Measurements from ENCODE around the gene CD101. TPM values are rescaled to one million over a fixed set of nuclear protein-coding genes. Genes with fewer than 3 reads are reported as not detected.
A peak's percentile ranks its signal among the peaks of the same experiment; 100 is the strongest.

Gene CD101
- total RNA-seq, 3 donors from 2014 or later (not counting 1 experiment from before 2014, with no cell fraction given), result 0.82 to 3.1 (median 2.5) TPM

DNA sequence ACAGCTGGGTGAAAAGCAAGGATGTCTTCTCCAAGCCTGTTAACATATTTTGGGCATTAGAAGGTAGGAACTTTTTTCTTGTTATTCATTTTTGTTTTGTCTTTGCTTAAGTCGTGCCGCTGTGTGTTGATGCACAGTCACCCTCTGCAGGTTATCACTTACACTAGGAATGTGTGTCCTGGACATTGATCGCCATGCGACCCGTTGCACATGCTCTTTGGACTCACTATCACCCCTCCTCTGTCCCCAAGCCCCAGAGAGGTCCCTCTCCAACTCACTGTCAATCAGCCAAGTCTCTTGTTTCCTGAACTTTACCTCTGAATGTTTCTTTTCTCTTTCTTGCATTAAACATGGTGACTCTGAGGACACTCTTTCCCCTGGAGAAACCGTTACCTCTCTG, 40.0 kb upstream of the CD101 start:
- Mint-ChIP-seq H3K27me3 (ENCODE audit: low read depth in 2 of 2) (peaks cover 0 to 9% of the 10 kb centered on the region in 2 donors), H3K4me1 (no peaks in the 10 kb centered on the region), H3K27ac (no peak overlapping the region), H3K9me3 (no peaks in the 10 kb centered on the region), H3K4me3 (no peak overlapping the region), H3K36me3 (no peaks in the 10 kb centered on the region)
- Histone ChIP-seq H3K27me3 (ENCODE audit: control insufficient read depth, insufficient read depth, low read length) (no peaks in the 10 kb centered on the region), H3K4me1 (ENCODE audit: control insufficient read depth, insufficient read depth, low read length) (peaks cover 9% of the 10 kb centered on the region), H3K36me3 (ENCODE audit: control insufficient read depth, insufficient read depth, low read length) (no peaks in the 10 kb centered on the region), H3K4me3 (ENCODE audit: low read length) (no peak overlapping the region), H3K9me3 (ENCODE audit: control insufficient read depth, insufficient read depth, low read length) (no peaks in the 10 kb centered on the region), H3K27ac (ENCODE audit: low read length) (no peak overlapping the region)
- TF ChIP-seq, protein P1, sequence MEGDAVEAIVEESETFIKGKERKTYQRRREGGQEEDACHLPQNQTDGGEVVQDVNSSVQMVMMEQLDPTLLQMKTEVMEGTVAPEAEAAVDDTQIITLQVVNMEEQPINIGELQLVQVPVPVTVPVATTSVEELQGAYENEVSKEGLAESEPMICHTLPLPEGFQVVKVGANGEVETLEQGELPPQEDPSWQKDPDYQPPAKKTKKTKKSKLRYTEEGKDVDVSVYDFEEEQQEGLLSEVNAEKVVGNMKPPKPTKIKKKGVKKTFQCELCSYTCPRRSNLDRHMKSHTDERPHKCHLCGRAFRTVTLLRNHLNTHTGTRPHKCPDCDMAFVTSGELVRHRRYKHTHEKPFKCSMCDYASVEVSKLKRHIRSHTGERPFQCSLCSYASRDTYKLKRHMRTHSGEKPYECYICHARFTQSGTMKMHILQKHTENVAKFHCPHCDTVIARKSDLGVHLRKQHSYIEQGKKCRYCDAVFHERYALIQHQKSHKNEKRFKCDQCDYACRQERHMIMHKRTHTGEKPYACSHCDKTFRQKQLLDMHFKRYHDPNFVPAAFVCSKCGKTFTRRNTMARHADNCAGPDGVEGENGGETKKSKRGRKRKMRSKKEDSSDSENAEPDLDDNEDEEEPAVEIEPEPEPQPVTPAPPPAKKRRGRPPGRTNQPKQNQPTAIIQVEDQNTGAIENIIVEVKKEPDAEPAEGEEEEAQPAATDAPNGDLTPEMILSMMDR (IDR thresholded peaks at IDR 0.05), result no peak
- DNase-seq (no peak), ATAC-seq (no peak)
- intact Hi-C loops (cut with micrococcal nuclease), result no loop called here
- WGBS (ENCODE audit: insufficient coverage), result 94% methylated on average over 6 of the region's 6 CpGs

DNA sequence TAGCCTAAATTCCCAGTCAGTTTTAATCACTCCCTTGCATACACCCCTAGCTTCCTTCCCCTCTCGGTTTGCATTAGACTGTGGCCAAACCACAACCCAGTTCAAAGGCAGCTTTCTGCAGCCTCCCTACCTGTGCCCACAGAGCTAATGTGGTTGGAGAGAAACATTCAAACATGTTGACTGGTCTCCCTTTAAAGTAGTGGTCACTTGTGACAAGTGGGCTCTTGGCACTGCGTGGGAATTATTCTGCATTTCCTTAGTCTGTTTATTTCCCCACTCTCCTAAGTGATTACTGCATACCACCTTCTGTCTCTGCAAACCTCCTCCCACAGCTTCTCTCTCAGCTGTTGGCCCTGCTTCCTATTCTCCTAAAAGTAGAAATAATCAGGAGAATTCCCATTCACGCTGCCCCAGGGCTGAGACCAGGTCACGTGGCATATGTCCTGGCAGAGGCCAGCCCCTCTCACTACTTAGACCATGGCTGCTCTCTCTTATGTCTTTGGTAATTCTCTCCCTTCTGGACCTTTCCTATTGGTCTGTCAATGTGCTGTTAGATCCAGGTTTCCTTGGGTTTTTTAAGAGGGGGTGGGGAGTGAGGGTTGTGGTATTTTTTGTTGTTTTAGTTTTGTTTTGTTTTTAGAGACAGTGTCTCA, 38.4 kb upstream of the CD101 start:
- H3K27ac ChIP-seq (ENCODE audit: low read length), result no peak overlapping the region
- intact Hi-C loops (cut with micrococcal nuclease), result no loop called here
- no peak overlapping the region for H3K4me3 ChIP-seq (ENCODE audit: low read length)
- ATAC-seq (peak in 2 of 3 donors; percentile 34 to 42), DNase-seq (peak in 1 of 2 donors; percentile 39)
- Mint-ChIP-seq H3K27ac (no peak overlapping the region), H3K4me3 (no peak overlapping the region), H3K4me1 (no peaks in the 10 kb centered on the region), H3K9me3 (no peaks in the 10 kb centered on the region), H3K27me3 (ENCODE audit: low read depth in 2 of 2) (peaks cover 0 to 12% of the 10 kb centered on the region in 2 donors), H3K36me3 (no peaks in the 10 kb centered on the region)
- H3K4me1 ChIP-seq (ENCODE audit: control insufficient read depth, insufficient read depth, low read length), result peaks cover 9% of the 10 kb centered on the region
- TF ChIP-seq, protein P1 (IDR thresholded peaks at IDR 0.05), result no peak
- H3K36me3 ChIP-seq (ENCODE audit: control insufficient read depth, insufficient read depth, low read length), result no peaks in the 10 kb centered on the region
- no peaks in the 10 kb centered on the region for H3K9me3 ChIP-seq (ENCODE audit: control insufficient read depth, insufficient read depth, low read length)
- H3K27me3 ChIP-seq (ENCODE audit: control insufficient read depth, insufficient read depth, low read length), result no peaks in the 10 kb centered on the region
- 10% methylated on average over 4 of the region's 4 CpGs for WGBS (ENCODE audit: insufficient coverage)

GRCh38 chr1:116966791-116967190, 34.8 kb upstream of the CD101 start:
- intact Hi-C loops (cut with micrococcal nuclease), result no loop called here
- WGBS (ENCODE audit: insufficient coverage), result 93% methylated on average over 11 of the region's 11 CpGs

More at GRCh38 chr1:116966791-116967190, 34.8 kb upstream of the CD101 start:
- H3K27ac ChIP-seq (ENCODE audit: low read length), result no peak overlapping the region
- no peaks in the 10 kb centered on the region for H3K27me3 ChIP-seq (ENCODE audit: control insufficient read depth, insufficient read depth, low read length)
- Mint-ChIP-seq H3K27me3 (ENCODE audit: low read depth in 2 of 2) (peaks cover 9 to 13% of the 10 kb centered on the region in 2 donors), H3K36me3 (no peaks in the 10 kb centered on the region), H3K27ac (no peak overlapping the region), H3K9me3 (no peaks in the 10 kb centered on the region), H3K4me1 (no peaks in the 10 kb centered on the region), H3K4me3 (no peak overlapping the region)
- H3K36me3 ChIP-seq (ENCODE audit: control insufficient read depth, insufficient read depth, low read length), result no peaks in the 10 kb centered on the region
- no peaks in the 10 kb centered on the region for H3K9me3 ChIP-seq (ENCODE audit: control insufficient read depth, insufficient read depth, low read length)
- ATAC-seq (no peak), DNase-seq (no peak)
- no peak overlapping the region for H3K4me3 ChIP-seq (ENCODE audit: low read length)
- H3K4me1 ChIP-seq (ENCODE audit: control insufficient read depth, insufficient read depth, low read length), result peaks cover 9% of the 10 kb centered on the region
- TF ChIP-seq, protein P1 (IDR thresholded peaks at IDR 0.05), result no peak
